Measurements from ENCODE around the gene BSPRY.

DNA sequence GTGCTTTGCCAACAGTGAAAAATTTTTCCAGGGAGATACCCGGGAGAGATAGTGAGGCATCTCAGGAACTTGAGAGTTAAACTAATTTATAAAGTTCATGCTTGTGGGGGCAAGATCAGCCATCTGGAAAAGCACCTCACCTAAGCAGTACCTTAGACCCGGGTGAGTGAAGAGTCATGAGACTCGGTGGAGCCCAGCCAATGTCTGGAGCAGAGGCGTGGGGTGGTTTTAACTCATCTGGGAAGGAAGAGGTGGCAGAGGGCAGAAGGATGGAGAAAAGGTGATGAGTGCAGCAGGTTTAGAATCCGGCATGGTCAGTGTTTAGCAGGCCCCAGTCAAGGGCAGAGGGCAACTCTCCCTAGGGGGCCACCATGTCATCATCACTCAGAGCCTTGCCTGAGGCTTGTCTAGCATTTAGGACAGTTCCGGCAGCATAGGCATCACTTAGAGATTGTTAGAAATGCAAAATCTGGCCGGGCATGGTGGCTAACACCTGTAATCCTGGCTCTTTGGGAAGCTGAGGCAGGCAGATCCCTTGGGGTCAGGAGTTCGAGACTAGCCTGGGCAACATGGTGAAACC is 41.9 kb upstream of the BSPRY start:
- TF ChIP-seq, protein P1, sequence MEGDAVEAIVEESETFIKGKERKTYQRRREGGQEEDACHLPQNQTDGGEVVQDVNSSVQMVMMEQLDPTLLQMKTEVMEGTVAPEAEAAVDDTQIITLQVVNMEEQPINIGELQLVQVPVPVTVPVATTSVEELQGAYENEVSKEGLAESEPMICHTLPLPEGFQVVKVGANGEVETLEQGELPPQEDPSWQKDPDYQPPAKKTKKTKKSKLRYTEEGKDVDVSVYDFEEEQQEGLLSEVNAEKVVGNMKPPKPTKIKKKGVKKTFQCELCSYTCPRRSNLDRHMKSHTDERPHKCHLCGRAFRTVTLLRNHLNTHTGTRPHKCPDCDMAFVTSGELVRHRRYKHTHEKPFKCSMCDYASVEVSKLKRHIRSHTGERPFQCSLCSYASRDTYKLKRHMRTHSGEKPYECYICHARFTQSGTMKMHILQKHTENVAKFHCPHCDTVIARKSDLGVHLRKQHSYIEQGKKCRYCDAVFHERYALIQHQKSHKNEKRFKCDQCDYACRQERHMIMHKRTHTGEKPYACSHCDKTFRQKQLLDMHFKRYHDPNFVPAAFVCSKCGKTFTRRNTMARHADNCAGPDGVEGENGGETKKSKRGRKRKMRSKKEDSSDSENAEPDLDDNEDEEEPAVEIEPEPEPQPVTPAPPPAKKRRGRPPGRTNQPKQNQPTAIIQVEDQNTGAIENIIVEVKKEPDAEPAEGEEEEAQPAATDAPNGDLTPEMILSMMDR (IDR thresholded peaks at IDR 0.05; ENCODE audit: borderline replicate concordance, extremely low read depth, low read length, poor library complexity, severe bottlenecking): no peak
- TF ChIP-seq EZH2 (IDR thresholded peaks at IDR 0.05; ENCODE audit: borderline replicate concordance, low read depth, low read length, severe bottlenecking): no peak

Measured in DND-41 (cell line).